Cardiac muscle cell (in vitro differentiated cells and primary cell): ENCODE results near the gene OR52W1. TPM values are rescaled to one million over a fixed set of nuclear protein-coding genes. Genes with fewer than 3 reads are reported as not detected.

Source experiments
- DNase-seq, 2 donors: peaks; one replicate each; pipeline versions ENCODE4 v3.0.0 to v3.0.0-alpha.2; 2010 to 2017; ENCODE audit warnings: low read depth in 1 of 2, low spot score in 1 of 2
- H3K27ac ChIP-seq: fragments of 200-600 bp; sonication (generic); 2 replicates; pipeline ENCODE4 v1.5.1; 2016
- H3K27me3 ChIP-seq: fragments of 200-600 bp; sonication (generic); 2 replicates; pipeline ENCODE4 v1.6.0; 2016; ENCODE audit warnings: control low read depth
- H3K36me3 ChIP-seq: fragments of 200-600 bp; sonication (generic); 2 replicates; pipeline ENCODE4 v1.5.1; 2016; ENCODE audit warnings: control low read depth
- H3K4me1 ChIP-seq: fragments of 200-600 bp; sonication (generic); 2 replicates; pipeline ENCODE4 v1.8.1; 2017; ENCODE audit warnings: low read depth, mild to moderate bottlenecking, mixed run types
- H3K4me3 ChIP-seq: fragments of 200-600 bp; sonication (generic); 2 replicates; pipeline ENCODE4 v1.5.1; 2016; ENCODE audit warnings: mild to moderate bottlenecking
- H3K9me3 ChIP-seq: fragments of 200-600 bp; sonication (generic); 2 replicates; pipeline ENCODE4 v1.5.1; 2017; ENCODE audit warnings: low read depth, mild to moderate bottlenecking, control low read depth
- CTCF ChIP-seq: IDR thresholded peaks from 2 replicates; pipeline ENCODE4 v1.5.1; 2012; ENCODE audit warnings: low read depth, mild to moderate bottlenecking, low read length
- polyA plus RNA-seq: library from polyadenylated mRNA; unstranded; fragments of >200 nt; fragmentation: Nextera tagmentation; extraction: Ambion mirVana; gene quantifications from 2 replicates; pipeline ENCODE4 v1.2.1, GENCODE V29; 2016
- total RNA-seq: library from RNA; depleted of rRNA; stranded (reverse); fragments of >200 nt; gene quantifications from 2 replicates; pipeline ENCODE4 v1.2.3, GENCODE V29; 2016

OR52W1 gene
- total and polyA plus RNA-seq, 2 experiments from 2014 or later, result not detected

GRCh38 chr11:6228520-6228919, 29.5 kb downstream of the OR52W1 start:
- Histone ChIP-seq H3K9me3 (no peaks in the 10 kb centered on the region), H3K27me3 (no peaks in the 10 kb centered on the region), H3K4me3 (no peak overlapping the region), H3K27ac (no peak overlapping the region), H3K4me1 (peaks cover 15% of the 10 kb centered on the region), H3K36me3 (no peaks in the 10 kb centered on the region)
- DNase-seq, result no peak
- no peak for TF ChIP-seq CTCF

- TF ChIP-seq CTCF, result no peak
- no peaks in the 10 kb centered on the region for H3K36me3 ChIP-seq
- H3K4me1 ChIP-seq, result peaks cover 16% of the 10 kb centered on the region
- DNase-seq, result no peak
- no peak overlapping the region for H3K27ac ChIP-seq
- no peaks in the 10 kb centered on the region for H3K9me3 ChIP-seq
- no peaks in the 10 kb centered on the region for H3K27me3 ChIP-seq
- H3K4me3 ChIP-seq, result no peak overlapping the region
These were observed 30.9 kb downstream of the OR52W1 start for GRCh38 chr11:6229911-6230310.

GRCh38 chr11:6232899-6233298, 33.9 kb downstream of the OR52W1 start:
- DNase-seq, result no peak
- Histone ChIP-seq H3K27ac (no peak overlapping the region), H3K4me3 (no peak overlapping the region), H3K9me3 (no peaks in the 10 kb centered on the region), H3K4me1 (peaks cover 12% of the 10 kb centered on the region), H3K36me3 (no peaks in the 10 kb centered on the region), H3K27me3 (no peaks in the 10 kb centered on the region)
- TF ChIP-seq CTCF, result no peak

- H3K36me3 ChIP-seq, result no peaks in the 10 kb centered on the region
- TF ChIP-seq CTCF, result no peak
- H3K27me3 ChIP-seq, result no peaks in the 10 kb centered on the region
- peak overlapping the region; percentile 84 for H3K27ac ChIP-seq
- H3K9me3 ChIP-seq, result no peaks in the 10 kb centered on the region
- peak overlapping the region; percentile 90 for H3K4me3 ChIP-seq
- DNase-seq, result no peak
- H3K4me1 ChIP-seq, result peaks cover 7% of the 10 kb centered on the region
These were observed 35.0 kb downstream of the OR52W1 start for GRCh38 chr11:6233984-6234386.

- Histone ChIP-seq H3K4me3 (peak within 1 kb of the TSS; percentile 90), H3K9me3 (no peaks in the 10 kb centered on the region), H3K36me3 (no peaks in the 10 kb centered on the region), H3K27me3 (no peaks in the 10 kb centered on the region), H3K4me1 (peaks cover 6% of the 10 kb centered on the region), H3K27ac (peak within 1 kb of the TSS; percentile 84)
- TF ChIP-seq CTCF, result no peak
- peak; percentile 99 to 100 for DNase-seq
These were observed 35.5 kb downstream of the OR52W1 start, which contains the start of gene FHIP1B for GRCh38 chr11:6234387-6235107. Gene FHIP1B (minus strand): TSS chr11:6234636. CDS start chr11:6224516, 10,120 bp downstream.
